Measurements from ENCODE around the gene HPD. TPM values are rescaled to one million over a fixed set of nuclear protein-coding genes. Genes with fewer than 3 reads are reported as not detected.

HPD gene
- total RNA-seq, 5 donors from 2014 or later (not counting 1 experiment from before 2014, with no cell fraction given): 0.39 to 0.92 (median 0.58) TPM; not detected in 2

DNA sequence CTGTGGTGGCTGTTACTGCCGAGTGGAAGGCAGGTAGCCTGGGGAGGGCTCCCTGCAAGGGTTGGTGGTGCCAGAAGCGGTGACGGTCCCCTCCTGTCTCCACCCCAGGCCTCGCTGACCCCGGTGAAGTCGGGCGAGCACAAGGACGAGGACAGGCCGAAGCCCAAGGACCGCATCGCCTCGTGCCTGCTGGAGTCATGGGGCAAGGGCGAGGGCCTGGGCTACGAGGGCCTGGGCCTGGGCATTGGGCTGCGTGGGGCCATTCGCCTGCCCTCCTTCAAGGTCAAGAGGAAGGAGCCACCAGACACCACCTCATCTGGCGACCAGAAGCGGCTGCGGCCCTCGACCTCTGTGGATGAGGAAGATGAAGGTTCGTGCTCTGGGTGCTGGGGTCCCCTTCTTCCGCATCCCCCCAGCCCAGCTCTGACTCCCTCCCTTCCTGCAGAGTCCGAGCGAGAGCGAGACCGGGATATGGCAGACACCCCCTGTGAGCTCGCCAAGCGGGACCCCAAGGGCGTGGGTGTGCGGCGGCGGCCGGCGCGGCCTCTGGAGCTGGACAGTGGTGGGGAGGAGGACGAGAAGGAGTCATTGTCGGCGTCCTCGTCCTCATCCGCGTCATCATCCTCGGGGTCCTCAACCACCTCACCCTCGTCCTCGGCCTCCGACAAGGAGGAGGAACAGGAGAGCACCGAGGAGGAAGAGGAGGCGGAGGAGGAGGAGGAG is 41.6 kb downstream of the HPD start:
- H3K9me3 ChIP-seq: no peaks in the 10 kb centered on the region
- peaks cover 34 to 78% of the 10 kb centered on the region in 2 donors for H3K36me3 ChIP-seq (ENCODE audit: control insufficient read depth in 2 of 2, extremely low read depth in 1 of 2, insufficient read depth in 1 of 2, low read length in 1 of 2)
- peaks cover 38% of the 10 kb centered on the region for H3K36me3 Mint-ChIP-seq

DNA sequence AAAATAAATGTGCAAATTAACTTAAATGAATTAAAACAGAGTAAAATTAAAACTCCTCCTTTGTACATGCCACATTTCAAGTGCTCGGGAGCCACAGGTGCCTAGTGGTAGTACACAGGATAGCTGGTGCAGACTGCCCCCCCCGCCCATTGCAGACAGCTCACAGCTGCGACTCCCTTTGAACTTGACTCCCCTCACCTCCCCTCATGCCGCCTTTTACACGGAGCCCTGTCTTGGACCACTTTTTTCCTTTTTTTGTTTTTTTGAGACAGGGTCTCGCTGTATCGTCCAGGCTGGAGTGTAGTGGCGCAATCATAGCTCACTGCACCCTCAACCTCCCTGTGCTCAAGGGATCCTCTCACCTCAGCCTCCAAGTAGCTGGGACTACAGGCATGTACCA is 43.4 kb downstream of the HPD start:
- no peak overlapping the region for H3K4me3 Mint-ChIP-seq
- H3K4me1 ChIP-seq (ENCODE audit: control insufficient read depth in 1 of 2, extremely low read depth in 1 of 2, insufficient read depth in 2 of 2, low read length in 2 of 2): peaks cover 15 to 42% of the 10 kb centered on the region in 2 experiments
- no peak for DNase-seq
- H3K36me3 ChIP-seq (ENCODE audit: control insufficient read depth in 2 of 2, extremely low read depth in 1 of 2, insufficient read depth in 1 of 2, low read length in 1 of 2): peaks cover 31 to 77% of the 10 kb centered on the region in 2 donors
- no peaks in the 10 kb centered on the region for H3K27me3 Mint-ChIP-seq
- H3K27ac Mint-ChIP-seq: peak overlapping the region in 1 of 2 donors; percentile 34
- H3K4me1 Mint-ChIP-seq: peaks cover 35 to 43% (median 38%) of the 10 kb centered on the region in 3 donors
- H3K9me3 ChIP-seq: no peaks in the 10 kb centered on the region
- H3K9me3 Mint-ChIP-seq: no peaks in the 10 kb centered on the region
- peaks cover 38% of the 10 kb centered on the region for H3K36me3 Mint-ChIP-seq
- CTCF ChIA-PET: interaction anchor here (1.2 to 2.5 kb wide), 5 partner anchors 13 to 42 kb away, joined by 3 to 18 read pairs (median 5); partner anchors contain the start of gene RHOF (in 1 of the 2)
- no peak overlapping the region for H3K4me3 ChIP-seq (ENCODE audit: control insufficient read depth in 1 of 2, extremely low read depth in 1 of 2, low read length in 1 of 2)
- H3K27ac ChIP-seq (ENCODE audit: low read length): no peak overlapping the region
- no peaks in the 10 kb centered on the region for H3K27me3 ChIP-seq (replicated peaks in 1 of 2; ENCODE audit: control insufficient read depth in 2 of 2, extremely low read depth in 1 of 2, insufficient read depth in 2 of 2, low read length in 1 of 2)
- 55% methylated on average over 5 of the region's 8 CpGs for WGBS (ENCODE audit: insufficient coverage)
- ATAC-seq (replicated peaks in 1 of 4): no peak
- POLR2A ChIA-PET: interaction anchor here in 1 of 2 donors (0.5 kb wide), 1 partner anchor 18 kb away, joined by 7 read pairs; no protein-coding TSS in a partner anchor

More for the DNA sequence above, 41.6 kb downstream of the HPD start:
- Histone ChIP-seq H3K4me1 (ENCODE audit: control insufficient read depth in 1 of 2, extremely low read depth in 1 of 2, insufficient read depth in 2 of 2, low read length in 2 of 2) (peaks cover 5 to 25% of the 10 kb centered on the region in 2 experiments), H3K4me3 (ENCODE audit: control insufficient read depth in 1 of 2, extremely low read depth in 1 of 2, low read length in 1 of 2) (no peak overlapping the region), H3K27me3 (replicated peaks in 1 of 2; ENCODE audit: control insufficient read depth in 2 of 2, extremely low read depth in 1 of 2, insufficient read depth in 2 of 2, low read length in 1 of 2) (no peaks in the 10 kb centered on the region), H3K27ac (ENCODE audit: low read length) (no peak overlapping the region)
- H3K4me1 Mint-ChIP-seq: peaks cover 24 to 28% (median 27%) of the 10 kb centered on the region in 3 donors
- H3K4me3 Mint-ChIP-seq: no peak overlapping the region
- 93% methylated on average over 10 of the region's 47 CpGs for WGBS (ENCODE audit: insufficient coverage)
- no peak overlapping the region for H3K27ac Mint-ChIP-seq
- ChIA-PET POLR2A (interaction anchor here in 1 of 2 donors (0.5 kb wide), 1 partner anchor 283 kb away, joined by 7 read pairs; no protein-coding TSS in a partner anchor), CTCF (interaction anchor here (0.9 to 2.5 kb wide), 2 partner anchors 23 to 25 kb away, joined by 3 to 18 read pairs; partner anchors contain the start of gene RHOF (in 1 of the 2))
- no peaks in the 10 kb centered on the region for H3K9me3 Mint-ChIP-seq
- ATAC-seq (replicated peaks in 1 of 4) (no peak), DNase-seq (no peak)
- H3K27me3 Mint-ChIP-seq: no peaks in the 10 kb centered on the region

DNA sequence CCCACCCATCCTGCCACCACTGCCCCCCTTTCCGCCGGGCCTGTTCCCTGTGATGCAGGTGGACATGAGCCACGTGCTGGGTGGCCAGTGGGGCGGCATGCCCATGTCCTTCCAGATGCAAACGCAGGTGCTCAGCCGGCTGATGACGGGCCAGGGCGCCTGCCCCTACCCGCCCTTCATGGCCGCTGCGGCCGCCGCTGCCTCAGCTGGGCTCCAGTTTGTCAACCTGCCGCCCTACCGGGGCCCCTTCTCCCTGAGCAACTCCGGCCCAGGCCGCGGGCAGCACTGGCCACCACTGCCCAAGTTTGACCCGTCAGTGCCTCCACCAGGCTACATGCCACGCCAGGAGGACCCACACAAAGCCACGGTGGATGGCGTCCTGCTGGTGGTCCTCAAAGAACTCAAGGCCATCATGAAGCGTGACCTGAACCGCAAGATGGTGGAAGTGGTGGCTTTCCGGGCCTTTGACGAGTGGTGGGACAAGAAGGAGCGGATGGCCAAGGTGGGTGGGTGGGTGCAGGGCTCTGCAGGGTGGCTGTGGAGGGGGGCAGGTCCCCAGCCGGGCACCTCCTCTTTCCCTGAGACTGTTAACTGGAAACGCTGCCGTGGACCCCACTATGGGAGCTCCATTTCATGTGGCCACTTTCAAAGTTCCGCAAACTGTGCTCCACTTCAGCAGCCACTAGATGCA is 44.1 kb downstream of the HPD start:
- Mint-ChIP-seq H3K36me3 (peaks cover 42% of the 10 kb centered on the region), H3K27ac (no peak overlapping the region), H3K4me1 (peaks cover 39 to 47% (median 41%) of the 10 kb centered on the region in 3 donors), H3K27me3 (no peaks in the 10 kb centered on the region), H3K9me3 (no peaks in the 10 kb centered on the region), H3K4me3 (no peak overlapping the region)
- DNase-seq (no peak), ATAC-seq (replicated peaks in 1 of 4) (no peak)
- H3K27ac ChIP-seq (ENCODE audit: low read length): no peak overlapping the region
- ChIA-PET CTCF (interaction anchor here (1.2 to 2.5 kb wide), 3 partner anchors 18 to 42 kb away, joined by 4 to 18 read pairs (median 5); partner anchors contain the start of gene RHOF (in 1 of the 2)), POLR2A (no interaction called here)
- H3K4me3 ChIP-seq (ENCODE audit: control insufficient read depth in 1 of 2, extremely low read depth in 1 of 2, low read length in 1 of 2): no peak overlapping the region
- H3K36me3 ChIP-seq (ENCODE audit: control insufficient read depth in 2 of 2, extremely low read depth in 1 of 2, insufficient read depth in 1 of 2, low read length in 1 of 2): peaks cover 25 to 76% of the 10 kb centered on the region in 2 donors
- peaks cover 15 to 49% of the 10 kb centered on the region in 2 experiments for H3K4me1 ChIP-seq (ENCODE audit: control insufficient read depth in 1 of 2, extremely low read depth in 1 of 2, insufficient read depth in 2 of 2, low read length in 2 of 2)
- H3K9me3 ChIP-seq: no peaks in the 10 kb centered on the region
- H3K27me3 ChIP-seq (replicated peaks in 1 of 2; ENCODE audit: control insufficient read depth in 2 of 2, extremely low read depth in 1 of 2, insufficient read depth in 2 of 2, low read length in 1 of 2): no peaks in the 10 kb centered on the region
- 94% methylated on average over 24 of the region's 31 CpGs for WGBS (ENCODE audit: insufficient coverage)

DNA sequence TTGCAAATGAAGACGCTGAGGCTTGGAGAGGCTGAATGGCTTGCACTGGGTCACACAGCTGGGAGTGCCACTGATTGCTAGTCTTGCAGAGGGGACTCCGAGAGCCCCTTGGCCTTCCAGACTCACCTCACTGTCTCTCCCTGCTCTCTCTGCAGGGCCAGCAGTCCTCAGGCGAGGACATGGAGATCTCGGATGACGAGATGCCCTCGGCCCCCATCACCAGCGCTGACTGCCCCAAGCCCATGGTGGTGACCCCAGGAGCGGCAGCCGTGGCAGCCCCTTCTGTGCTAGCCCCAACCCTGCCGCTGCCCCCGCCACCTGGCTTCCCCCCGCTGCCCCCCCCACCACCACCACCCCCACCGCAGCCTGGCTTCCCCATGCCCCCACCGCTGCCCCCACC is 44.7 kb downstream of the HPD start:
- Histone ChIP-seq H3K4me3 (ENCODE audit: control insufficient read depth in 1 of 2, extremely low read depth in 1 of 2, low read length in 1 of 2) (no peak overlapping the region), H3K4me1 (ENCODE audit: control insufficient read depth in 1 of 2, extremely low read depth in 1 of 2, insufficient read depth in 2 of 2, low read length in 2 of 2) (peaks cover 15 to 53% of the 10 kb centered on the region in 2 experiments), H3K36me3 (ENCODE audit: control insufficient read depth in 2 of 2, extremely low read depth in 1 of 2, insufficient read depth in 1 of 2, low read length in 1 of 2) (peaks cover 19 to 77% of the 10 kb centered on the region in 2 donors), H3K9me3 (no peaks in the 10 kb centered on the region), H3K27ac (ENCODE audit: low read length) (no peak overlapping the region), H3K27me3 (replicated peaks in 1 of 2; ENCODE audit: control insufficient read depth in 2 of 2, extremely low read depth in 1 of 2, insufficient read depth in 2 of 2, low read length in 1 of 2) (no peaks in the 10 kb centered on the region)
- Mint-ChIP-seq H3K4me3 (peak overlapping the region in 2 of 3 donors; percentile 80 to 90), H3K9me3 (no peaks in the 10 kb centered on the region), H3K27me3 (no peaks in the 10 kb centered on the region), H3K27ac (no peak overlapping the region), H3K4me1 (peaks cover 42 to 53% (median 42%) of the 10 kb centered on the region in 3 donors), H3K36me3 (peaks cover 43% of the 10 kb centered on the region)
- WGBS (ENCODE audit: insufficient coverage): 96% methylated on average over 7 of the region's 14 CpGs
- no peak for ATAC-seq (replicated peaks in 1 of 4)
- CTCF ChIA-PET: interaction anchor here in 1 of 2 donors (13.1 kb wide), 1 partner anchor 18 kb away, joined by 344 read pairs; the partner anchor contains the start of gene RHOF
- no peak for DNase-seq
- POLR2A ChIA-PET: no interaction called here

DNA sequence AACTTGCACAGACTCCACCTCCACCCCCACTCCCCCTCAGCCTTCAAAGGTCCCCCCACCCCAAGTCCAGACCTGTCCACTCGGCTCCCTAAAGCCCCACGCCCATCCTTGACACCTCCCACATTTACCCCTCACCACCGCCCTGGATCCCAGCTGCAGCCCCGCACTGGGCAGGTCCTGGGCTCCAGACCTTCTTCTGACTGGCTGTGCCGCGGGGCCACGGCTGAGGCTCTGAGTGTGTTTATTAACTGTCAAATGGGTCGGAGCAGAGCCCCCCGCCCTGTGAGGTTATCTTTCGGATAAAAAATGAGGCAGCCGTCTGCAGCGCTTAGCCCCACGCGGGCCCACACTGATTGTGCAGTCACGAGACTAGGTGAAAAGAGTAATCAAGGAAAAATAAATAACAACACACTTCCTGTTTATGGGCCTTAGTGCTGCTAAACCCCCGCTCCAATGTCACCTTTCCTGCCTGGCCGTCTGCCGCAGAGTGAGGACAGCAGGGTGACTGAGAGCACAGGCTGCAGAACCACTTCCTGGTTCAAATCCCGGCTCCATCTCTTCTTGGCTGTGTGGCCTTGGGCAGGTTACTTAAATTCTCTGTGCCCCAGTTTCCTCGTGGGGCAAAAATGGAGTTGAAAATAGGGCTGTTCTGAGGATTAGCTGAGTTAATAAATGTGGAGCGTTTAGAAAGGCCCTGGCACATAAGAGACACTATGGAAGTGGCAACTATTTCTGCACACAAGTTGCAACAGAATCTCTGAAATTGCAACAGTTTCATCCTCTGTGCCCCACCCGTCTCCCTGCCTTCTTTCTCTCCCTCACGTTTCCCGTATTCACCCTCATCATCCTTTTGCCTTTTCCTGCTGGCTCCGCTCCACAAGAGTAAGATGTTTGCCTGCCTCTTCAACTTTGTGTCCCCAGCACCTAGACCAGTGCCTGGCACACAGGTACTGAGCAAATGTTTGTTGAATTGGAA is 45.5 kb downstream of the HPD start:
- H3K9me3 ChIP-seq: no peaks in the 10 kb centered on the region
- 47% methylated on average over 11 of the region's 25 CpGs for WGBS (ENCODE audit: insufficient coverage)
- ATAC-seq (replicated peaks in 1 of 4) (no peak), DNase-seq (no peak)
- peak overlapping the region; percentile 80 to 90 (median 81) for H3K4me3 Mint-ChIP-seq
- H3K4me1 Mint-ChIP-seq: peaks cover 42 to 60% (median 47%) of the 10 kb centered on the region in 3 donors
- no peaks in the 10 kb centered on the region for H3K27me3 ChIP-seq (replicated peaks in 1 of 2; ENCODE audit: control insufficient read depth in 2 of 2, extremely low read depth in 1 of 2, insufficient read depth in 2 of 2, low read length in 1 of 2)
- peak overlapping the region; percentile 62 to 63 for H3K4me3 ChIP-seq (ENCODE audit: control insufficient read depth in 1 of 2, extremely low read depth in 1 of 2, low read length in 1 of 2)
- peaks cover 47% of the 10 kb centered on the region for H3K36me3 Mint-ChIP-seq
- no peak overlapping the region for H3K27ac ChIP-seq (ENCODE audit: low read length)
- H3K4me1 ChIP-seq (ENCODE audit: control insufficient read depth in 1 of 2, extremely low read depth in 1 of 2, insufficient read depth in 2 of 2, low read length in 2 of 2): peaks cover 15 to 60% of the 10 kb centered on the region in 2 experiments
- peak overlapping the region; percentile 74 to 75 for H3K27ac Mint-ChIP-seq
- CTCF ChIA-PET: interaction anchor here (0.5 to 13.1 kb wide), 4 partner anchors 17 to 123 kb away, joined by 4 to 344 read pairs (median 49); partner anchors contain the start of gene RHOF (in 2 of the 2)
- POLR2A ChIA-PET: no interaction called here
- peaks cover 18 to 83% of the 10 kb centered on the region in 2 donors for H3K36me3 ChIP-seq (ENCODE audit: control insufficient read depth in 2 of 2, extremely low read depth in 1 of 2, insufficient read depth in 1 of 2, low read length in 1 of 2)
- H3K27me3 Mint-ChIP-seq: no peaks in the 10 kb centered on the region
- H3K9me3 Mint-ChIP-seq: no peaks in the 10 kb centered on the region

Data from T-cell (primary cell).